Cardiac muscle cell (in vitro differentiated cells and primary cell): ENCODE results near the gene FTO. TPM values are rescaled to one million over a fixed set of nuclear protein-coding genes. Genes with fewer than 3 reads are reported as not detected.

ENCODE experiments used
- DNase-seq, 2 donors: peaks; one replicate each; pipeline versions ENCODE4 v3.0.0 to v3.0.0-alpha.2; 2010 to 2017; ENCODE audit warnings: low read depth in 1 of 2, low spot score in 1 of 2
- H3K27ac ChIP-seq: fragments of 200-600 bp; sonication (generic); 2 replicates; pipeline ENCODE4 v1.5.1; 2016
- H3K27me3 ChIP-seq: fragments of 200-600 bp; sonication (generic); 2 replicates; pipeline ENCODE4 v1.6.0; 2016; ENCODE audit warnings: control low read depth
- H3K36me3 ChIP-seq: fragments of 200-600 bp; sonication (generic); 2 replicates; pipeline ENCODE4 v1.5.1; 2016; ENCODE audit warnings: control low read depth
- H3K4me1 ChIP-seq: fragments of 200-600 bp; sonication (generic); 2 replicates; pipeline ENCODE4 v1.8.1; 2017; ENCODE audit warnings: low read depth, mild to moderate bottlenecking, mixed run types
- H3K4me3 ChIP-seq: fragments of 200-600 bp; sonication (generic); 2 replicates; pipeline ENCODE4 v1.5.1; 2016; ENCODE audit warnings: mild to moderate bottlenecking
- H3K9me3 ChIP-seq: fragments of 200-600 bp; sonication (generic); 2 replicates; pipeline ENCODE4 v1.5.1; 2017; ENCODE audit warnings: low read depth, mild to moderate bottlenecking, control low read depth
- CTCF ChIP-seq: IDR thresholded peaks from 2 replicates; pipeline ENCODE4 v1.5.1; 2012; ENCODE audit warnings: low read depth, mild to moderate bottlenecking, low read length
- polyA plus RNA-seq: library from polyadenylated mRNA; unstranded; fragments of >200 nt; fragmentation: Nextera tagmentation; extraction: Ambion mirVana; gene quantifications from 2 replicates; pipeline ENCODE4 v1.2.1, GENCODE V29; 2016
- total RNA-seq: library from RNA; depleted of rRNA; stranded (reverse); fragments of >200 nt; gene quantifications from 2 replicates; pipeline ENCODE4 v1.2.3, GENCODE V29; 2016

The FTO gene
- total and polyA plus RNA-seq, 2 experiments from 2014 or later: 77.7 to 93.8 TPM

- no peak overlapping the region for H3K27ac ChIP-seq
- no peaks in the 10 kb centered on the region for H3K9me3 ChIP-seq
- peak in 1 of 2 donors; percentile 38 for DNase-seq
- H3K4me3 ChIP-seq: no peak overlapping the region
- H3K36me3 ChIP-seq: no peaks in the 10 kb centered on the region
- H3K27me3 ChIP-seq: no peaks in the 10 kb centered on the region
- H3K4me1 ChIP-seq: peaks cover under 1% of the 10 kb centered on the region
- no peak for TF ChIP-seq CTCF
These were observed 83.5 kb downstream of the FTO start for GRCh38 chr16:53787423-53787822.

GRCh38 chr16:53789137-53789536 is 85.2 kb downstream of the FTO start:
- TF ChIP-seq CTCF: no peak
- no peaks in the 10 kb centered on the region for H3K9me3 ChIP-seq
- DNase-seq: peak in 1 of 2 donors; percentile 82
- no peaks in the 10 kb centered on the region for H3K27me3 ChIP-seq
- H3K27ac ChIP-seq: no peak overlapping the region
- no peaks in the 10 kb centered on the region for H3K36me3 ChIP-seq
- peaks cover 5% of the 10 kb centered on the region for H3K4me1 ChIP-seq
- H3K4me3 ChIP-seq: no peak overlapping the region

DNA sequence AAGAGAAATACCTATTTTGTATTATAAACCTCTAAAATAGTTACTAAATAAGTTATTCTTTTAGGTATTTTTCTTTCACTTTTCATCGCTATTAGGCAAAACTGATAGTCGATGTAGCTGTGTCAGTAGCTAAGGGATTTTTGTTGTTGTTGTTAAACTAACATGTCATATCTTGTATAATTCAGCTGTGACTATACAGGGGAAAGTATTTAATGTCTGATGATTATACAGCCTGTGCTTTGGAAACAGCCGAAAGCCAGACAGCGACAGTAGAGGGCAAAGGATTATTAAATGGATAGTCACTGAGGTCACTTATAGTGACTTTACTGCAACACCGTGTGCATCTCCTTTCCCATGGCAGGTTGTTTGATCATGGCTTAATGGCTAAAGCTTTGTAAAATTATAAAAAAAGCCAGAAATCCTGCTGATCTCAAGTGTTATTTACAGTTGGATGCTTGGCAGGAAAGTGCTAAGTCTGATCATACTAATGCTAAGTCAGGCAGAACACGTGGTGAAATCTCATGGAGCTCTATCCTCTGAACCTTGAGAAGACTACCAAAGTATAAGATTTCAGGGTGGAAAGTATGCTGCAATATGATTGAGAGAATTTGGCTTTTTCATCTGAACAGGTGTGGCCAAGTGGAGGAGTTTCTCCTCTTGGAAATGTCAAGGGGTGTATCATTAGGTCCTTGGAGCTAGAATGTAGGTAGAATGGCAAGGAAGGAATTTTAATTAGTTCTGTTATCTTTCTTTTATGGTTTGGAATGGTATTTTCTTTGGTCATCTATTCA is 88.4 kb downstream of the FTO start:
- H3K4me1 ChIP-seq: peaks cover 9% of the 10 kb centered on the region

GRCh38 chr16:53803451-53803850 is 99.5 kb downstream of the FTO start:
- Histone ChIP-seq H3K4me3 (no peak overlapping the region), H3K36me3 (no peaks in the 10 kb centered on the region), H3K4me1 (no peaks in the 10 kb centered on the region), H3K9me3 (no peaks in the 10 kb centered on the region), H3K27me3 (no peaks in the 10 kb centered on the region), H3K27ac (no peak overlapping the region)
- no peak for TF ChIP-seq CTCF
- no peak for DNase-seq

More for the DNA sequence above, 88.4 kb downstream of the FTO start:
- Histone ChIP-seq H3K27ac (no peak overlapping the region), H3K4me3 (no peak overlapping the region), H3K27me3 (no peaks in the 10 kb centered on the region), H3K36me3 (no peaks in the 10 kb centered on the region), H3K9me3 (no peaks in the 10 kb centered on the region)
- TF ChIP-seq CTCF: no peak
- no peak for DNase-seq

- H3K4me1 ChIP-seq: no peaks in the 10 kb centered on the region
- no peak for DNase-seq
- H3K36me3 ChIP-seq: no peaks in the 10 kb centered on the region
- H3K27me3 ChIP-seq: no peaks in the 10 kb centered on the region
- H3K27ac ChIP-seq: no peak overlapping the region
- H3K4me3 ChIP-seq: no peak overlapping the region
- no peaks in the 10 kb centered on the region for H3K9me3 ChIP-seq
- no peak for TF ChIP-seq CTCF
These were observed 100.0 kb downstream of the FTO start for GRCh38 chr16:53803998-53804397.
